GM19193 (cell line): ENCODE data around the gene KIAA0930.

ENCODE experiments used
- POLR2A ChIP-seq: IDR thresholded peaks from 4 replicates; pipeline ENCODE4 v1.6.1; 2011; ENCODE audit not compliant: insufficient read depth, insufficient read length; ENCODE audit errors: extremely low read depth

The KIAA0930 gene

DNA sequence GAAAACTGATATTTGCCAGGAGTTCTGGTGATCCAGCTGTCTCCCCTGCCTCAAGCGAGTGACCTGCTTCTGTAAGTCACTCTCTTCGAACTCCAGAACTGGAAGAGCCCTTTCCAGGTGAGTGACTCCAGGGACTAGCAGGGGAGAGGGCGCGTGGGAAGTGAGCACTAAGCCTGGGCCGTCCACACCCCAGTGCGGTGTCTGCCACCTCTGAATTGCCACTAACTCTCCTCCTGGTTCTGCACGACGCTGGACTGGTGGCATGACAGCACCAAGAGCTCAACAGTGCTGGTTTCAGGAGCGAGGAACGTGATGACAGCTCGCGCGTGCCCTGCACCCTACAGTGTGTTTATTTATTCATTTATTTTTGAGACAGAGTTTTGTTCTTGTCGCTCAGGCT, 22.9 kb downstream of the KIAA0930 start:
- TF ChIP-seq POLR2A = no peak

GRCh38 chr22:45217345-45217744, 23.3 kb downstream of the KIAA0930 start:
- no peak for TF ChIP-seq POLR2A

DNA sequence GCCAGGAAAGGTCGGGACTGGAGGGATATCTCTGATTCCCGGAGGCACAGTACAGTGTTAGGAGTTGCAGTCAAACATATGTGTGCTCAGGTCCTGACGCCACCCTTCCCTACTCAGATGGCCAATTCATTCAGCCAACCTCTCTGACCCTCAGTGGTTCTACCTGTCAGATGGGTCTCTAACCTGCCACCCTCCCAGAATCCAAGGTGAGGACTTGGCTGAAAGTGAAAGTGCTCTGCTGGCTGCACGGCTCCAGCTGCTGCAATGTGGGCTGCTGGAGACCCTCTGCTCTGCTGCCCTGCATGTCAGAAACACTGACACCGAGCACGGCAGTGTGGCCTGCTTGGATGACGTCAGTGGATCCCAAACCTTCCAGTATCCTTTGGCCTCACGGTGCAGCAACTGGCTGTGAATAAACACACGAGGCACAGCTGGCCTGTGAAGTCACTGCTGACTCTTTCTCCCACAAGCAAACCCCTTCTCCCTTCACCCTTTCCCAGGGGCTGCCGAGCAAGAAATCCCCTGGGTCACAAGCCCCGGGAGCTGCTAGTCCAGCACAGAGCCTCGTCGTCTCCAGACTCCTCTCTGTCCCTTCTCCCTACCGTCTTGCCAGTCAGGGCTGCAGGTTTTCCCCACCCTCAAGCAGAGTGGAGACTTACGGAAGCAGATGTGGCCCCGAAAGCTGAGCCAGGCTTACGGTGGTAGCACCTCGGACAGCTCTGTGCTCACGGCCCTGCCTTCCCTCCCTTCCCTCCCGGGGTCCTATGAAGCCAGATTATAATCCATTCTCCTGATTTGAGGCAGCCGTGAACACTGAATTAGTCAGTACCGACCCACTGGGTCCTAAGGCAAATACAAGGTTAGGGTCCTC, 24.3 kb downstream of the KIAA0930 start:
- TF ChIP-seq POLR2A = no peak

- no peak for TF ChIP-seq POLR2A
Observed at GRCh38 chr22:45212992-45213751, 27.5 kb downstream of the KIAA0930 start.

DNA sequence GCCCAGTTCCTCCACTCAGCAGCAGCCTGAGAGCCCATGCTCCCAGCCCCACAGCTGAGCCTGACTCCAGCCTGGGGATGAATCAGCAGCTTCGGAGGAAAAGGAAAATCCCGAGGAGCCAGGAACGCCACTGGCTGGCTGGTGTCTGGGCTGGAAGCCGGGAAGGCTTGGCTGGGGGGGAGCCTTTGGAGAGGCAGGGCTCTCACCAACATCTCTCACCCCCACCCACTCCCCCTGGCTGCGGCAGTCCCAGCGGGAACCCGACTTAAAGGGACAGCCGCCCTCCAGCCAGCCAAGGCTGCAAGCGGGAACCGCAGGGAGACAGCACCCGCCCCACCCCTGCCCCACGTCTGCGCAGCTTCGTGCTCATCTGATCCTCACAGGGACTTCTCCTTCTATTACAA, 28.4 kb downstream of the KIAA0930 start:
- TF ChIP-seq POLR2A = no peak

- no peak for TF ChIP-seq POLR2A
Observed at GRCh38 chr22:45211848-45212247, 28.8 kb downstream of the KIAA0930 start.

- no peak for TF ChIP-seq POLR2A
Observed at GRCh38 chr22:45211435-45211834, 29.3 kb downstream of the KIAA0930 start.

DNA sequence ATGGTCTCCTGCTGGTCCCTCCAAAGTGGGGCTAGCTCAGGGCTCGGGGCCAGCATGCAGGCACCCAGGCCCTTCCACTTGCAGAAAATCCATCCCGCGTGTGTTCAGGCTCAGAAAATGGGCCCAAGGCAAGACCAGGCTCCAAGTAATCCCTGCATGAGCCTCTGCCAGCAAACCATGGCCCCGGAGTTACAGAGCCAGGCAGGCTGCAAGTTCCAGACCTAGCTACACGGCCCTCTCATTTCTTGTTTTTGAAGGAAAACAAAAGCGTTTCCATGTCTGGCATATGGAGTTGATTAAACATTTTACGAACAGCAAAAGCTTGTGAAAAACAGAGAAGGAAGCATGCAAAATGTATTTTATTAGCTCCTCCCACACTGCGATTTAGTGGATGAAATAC, 29.7 kb downstream of the KIAA0930 start:
- no peak for TF ChIP-seq POLR2A

DNA sequence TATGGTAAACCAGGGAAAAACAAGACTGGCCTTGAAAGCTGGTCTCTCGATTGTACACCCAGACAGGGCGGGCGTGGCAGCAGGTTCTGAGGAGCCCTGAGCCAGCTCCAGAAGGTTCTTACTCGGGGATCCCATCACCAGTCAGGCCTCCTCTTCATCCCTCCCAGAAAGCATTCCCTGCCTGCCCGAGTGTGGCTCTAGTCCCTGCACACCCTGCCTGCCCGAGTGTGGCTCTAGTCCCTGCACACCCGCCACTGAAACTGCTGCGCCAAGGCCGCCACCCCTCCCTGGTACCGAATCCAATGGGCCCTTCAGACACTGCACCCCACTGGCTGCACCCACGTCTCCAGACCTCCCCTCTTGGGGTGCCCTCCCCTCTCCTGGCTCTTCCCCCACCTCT, 30.1 kb downstream of the KIAA0930 start:
- TF ChIP-seq POLR2A = no peak

DNA sequence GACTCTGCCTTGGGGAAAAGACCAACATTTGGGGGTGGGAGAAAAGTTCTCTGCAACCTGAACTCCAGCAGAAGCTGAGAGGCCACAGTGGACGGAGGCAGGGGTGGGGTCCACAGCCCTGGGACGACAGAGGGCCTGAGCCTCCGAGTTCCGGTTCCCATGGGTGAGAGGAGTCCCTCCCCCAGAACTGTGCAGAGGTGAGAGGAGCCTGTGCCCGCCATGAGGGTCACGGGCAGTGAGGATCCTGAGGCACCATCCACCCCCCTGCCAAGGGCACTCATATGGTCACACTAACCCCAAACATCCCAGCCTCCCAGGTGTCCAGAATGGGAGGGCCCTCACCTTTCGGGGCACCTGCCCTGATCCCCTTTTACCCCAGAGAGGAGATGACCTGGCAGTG, 30.5 kb downstream of the KIAA0930 start:
- no peak for TF ChIP-seq POLR2A

DNA sequence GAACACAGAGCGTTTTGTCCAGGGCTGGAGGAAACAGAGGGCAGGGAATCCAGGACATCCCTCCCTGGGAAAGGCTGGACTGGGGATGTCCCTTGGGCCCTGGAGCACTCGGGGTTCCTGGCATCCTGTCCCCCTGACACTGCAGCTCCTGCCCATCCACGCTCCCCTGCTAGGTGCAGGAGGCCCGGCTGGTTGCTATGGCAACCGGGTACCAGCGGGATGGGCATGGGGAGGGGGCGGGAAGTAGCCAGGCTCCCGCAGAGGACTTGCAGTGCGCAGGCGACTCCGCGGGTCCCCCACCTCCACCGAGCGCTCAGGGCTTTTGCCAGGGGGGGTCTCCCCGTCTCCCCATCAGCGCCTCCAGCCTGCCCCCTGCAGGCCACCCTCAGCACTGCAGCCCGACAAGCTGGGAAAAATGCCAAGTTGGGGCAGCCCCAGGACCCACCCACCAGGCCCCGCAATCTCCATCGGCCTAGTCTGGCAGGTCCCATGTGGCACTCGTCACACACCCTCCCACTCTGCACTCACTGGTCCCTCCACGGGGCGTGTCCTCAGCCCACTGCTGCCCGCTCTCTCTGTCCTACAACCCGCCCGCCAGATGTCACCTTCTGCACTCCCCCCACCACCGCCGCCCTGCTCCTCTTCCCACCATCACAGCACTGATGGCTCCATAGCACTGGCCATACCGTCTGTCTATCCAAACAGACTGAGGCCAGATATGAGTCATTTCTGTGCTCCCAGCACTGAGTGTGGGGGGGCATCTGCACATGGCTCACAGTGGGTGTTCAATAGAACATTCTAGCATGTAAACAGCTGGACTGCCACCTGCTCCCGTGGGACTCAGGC, 31.5 kb downstream of the KIAA0930 start:
- no peak for TF ChIP-seq POLR2A

DNA sequence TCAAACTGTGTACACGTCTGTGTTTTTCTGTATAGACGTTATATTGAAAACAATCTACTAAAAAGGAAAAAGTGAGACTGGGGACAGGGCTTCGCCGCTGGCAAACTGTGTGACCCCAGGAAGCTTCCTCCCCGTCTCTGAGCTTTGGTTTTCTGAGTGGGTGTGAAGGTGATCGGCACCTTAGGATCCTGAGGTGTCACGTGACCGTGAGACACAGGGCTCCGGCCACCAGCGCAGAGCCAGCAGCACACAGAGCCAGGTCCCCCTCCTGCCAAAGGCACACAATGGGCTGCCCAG, 32.0 kb downstream of the KIAA0930 start:
- no peak for TF ChIP-seq POLR2A

GRCh38 chr22:45207981-45208664, 32.6 kb downstream of the KIAA0930 start:
- TF ChIP-seq POLR2A = no peak

GRCh38 chr22:45207533-45207932, 33.2 kb downstream of the KIAA0930 start:
- TF ChIP-seq POLR2A = no peak

DNA sequence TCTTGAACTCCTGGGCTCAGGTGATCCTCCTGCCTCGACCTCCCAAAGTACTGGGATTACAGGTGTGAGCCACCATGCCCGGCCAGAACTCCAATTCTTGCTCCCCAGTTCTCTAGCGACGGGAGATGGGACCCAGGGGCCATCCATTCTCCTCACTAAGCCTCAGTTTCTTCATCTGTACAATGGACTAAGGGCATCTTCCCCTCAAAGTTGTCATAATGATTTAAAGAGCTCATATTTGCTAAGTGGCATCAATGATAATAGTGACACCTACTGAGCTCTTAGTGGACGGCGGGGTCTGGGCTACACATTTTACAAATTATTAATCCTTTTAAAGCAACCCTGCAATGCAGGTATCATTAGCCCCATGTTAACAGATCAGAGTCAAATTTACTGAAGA, 34.5 kb downstream of the KIAA0930 start:
- no peak for TF ChIP-seq POLR2A

DNA sequence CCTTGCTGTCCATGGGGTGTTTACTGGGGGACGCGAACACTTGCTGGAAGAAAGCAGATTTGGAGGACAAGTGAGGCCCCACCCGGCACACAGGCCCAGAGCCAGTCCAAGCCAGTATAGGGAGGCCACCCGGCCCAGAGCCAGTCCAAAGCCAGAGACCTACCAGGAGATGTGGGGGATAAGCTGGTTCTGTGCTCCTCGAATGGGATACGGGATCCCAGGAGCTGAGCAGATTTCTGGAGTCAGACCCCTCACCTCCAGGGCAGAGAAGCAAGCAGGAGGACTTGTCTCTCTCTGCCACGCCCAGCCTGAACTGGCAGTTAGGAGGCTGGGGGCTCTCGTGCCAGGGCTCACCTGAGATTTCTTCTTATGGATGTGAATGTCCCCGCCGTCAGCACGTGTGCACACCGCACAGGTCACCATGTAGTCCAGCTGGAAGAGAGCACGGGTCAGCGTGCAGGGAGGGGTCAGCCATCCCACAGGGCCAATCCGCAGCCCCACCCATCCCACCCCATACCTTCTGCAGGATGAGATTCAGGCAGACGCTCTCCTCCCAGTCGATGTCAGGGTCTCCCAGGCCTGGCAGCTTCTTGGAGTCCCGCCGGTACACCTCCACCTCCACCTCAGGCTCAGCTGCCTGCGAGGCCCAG, 35.3 kb downstream of the KIAA0930 start:
- TF ChIP-seq POLR2A = no peak
